ENCODE results near the gene ZCCHC10. TPM values are rescaled to one million over a fixed set of nuclear protein-coding genes. Genes with fewer than 3 reads are reported as not detected.

The ZCCHC10 gene
- total and polyA plus RNA-seq, 10 of the 15 experiments (the other 5 are each of a cell fraction or from before 2014, with no cell fraction given) = 16.8 to 117 (median 53.5) TPM

- TF ChIP-seq ZBTB40 (IDR thresholded peaks at IDR 0.05; ENCODE audit: borderline replicate concordance) = peak; percentile 93
- TF ChIP-seq MYC (IDR thresholded peaks at IDR 0.05; ENCODE audit: insufficient read depth, insufficient read length, insufficient replicate concordance, low read length, severe bottlenecking) = no peak
- TF ChIP-seq POU2F2 (IDR thresholded peaks at IDR 0.05; ENCODE audit: borderline replicate concordance, low read depth, low read length) = peak; percentile 78; the same call in 2 of the 3 replicates
- TF ChIP-seq ZBTB33 (IDR thresholded peaks at IDR 0.05) = no peak
- peak; percentile 93 for TF ChIP-seq CREM (IDR thresholded peaks at IDR 0.05; ENCODE audit: low read depth)
- peak; percentile 92 for TF ChIP-seq POLR2A (IDR thresholded peaks at IDR 0.05; ENCODE audit: low read depth, low read length)
- no peak for TF ChIP-seq KDM1A (IDR thresholded peaks at IDR 0.05; ENCODE audit: borderline replicate concordance)
- no peak for TF ChIP-seq ZBTB4 (CRISPR knock-in tag; IDR thresholded peaks at IDR 0.05)
- peak; percentile 65; the same call in 1 of the 2 replicates for TF ChIP-seq NKRF (conservative IDR thresholded peaks at IDR 0.05)
- no peak for TF ChIP-seq BMI1 (IDR thresholded peaks at IDR 0.05; ENCODE audit: borderline replicate concordance)
- TF ChIP-seq STAT1 (conservative IDR thresholded peaks at IDR 0.05) = no peak
- peak; percentile 95 for TF ChIP-seq SMAD5 (IDR thresholded peaks at IDR 0.05; ENCODE audit: low read depth)
- TF ChIP-seq BCL11A (IDR thresholded peaks at IDR 0.05; ENCODE audit: low read depth, low read length) = no peak
- TF ChIP-seq ATF2 (IDR thresholded peaks at IDR 0.05; ENCODE audit: low read length) = 0 out of 2 replicates have a peak, but pooled peaks have one; percentile 29
- peak; percentile 96 for TF ChIP-seq TCF7 (IDR thresholded peaks at IDR 0.05; ENCODE audit: borderline replicate concordance)
- no peak for TF ChIP-seq ZZZ3 (IDR thresholded peaks at IDR 0.05; ENCODE audit: control insufficient read depth, insufficient read length, low read depth)
These were observed 25.4 kb upstream of the ZCCHC10 start, which contains the start of gene HSPA4 (continued) for GRCh38 chr5:133051542-133052316.
